SKM-1 treated with dmso at 0.1 percent for 144 hours (cell line): ENCODE data around the gene BPIFA1.

Experiments
- DNase-seq: peaks from one replicate; lab custom pipeline; 2025; ENCODE audit not compliant: unreplicated experiment; lab: John Stamatoyannopoulos, UW

The BPIFA1 gene

GRCh38 chr20:33235696-33236095 lies at the start of gene BPIFA1:
Gene BPIFA1, plus strand, starts transcription at chr20:33235996. Its CDS starts 1,716 bp downstream, at chr20:33237712.
- DNase-seq, result no peak

GRCh38 chr20:33187491-33187890 lies 48.3 kb upstream of the BPIFA1 start:
- DNase-seq, result no peak

GRCh38 chr20:33188421-33188820 lies 47.4 kb upstream of the BPIFA1 start:
- DNase-seq, result no peak

- DNase-seq, result no peak
Measured at GRCh38 chr20:33191484-33191883, 44.3 kb upstream of the BPIFA1 start.

GRCh38 chr20:33191955-33192354 lies 43.8 kb upstream of the BPIFA1 start:
- DNase-seq, result no peak

GRCh38 chr20:33192912-33193501 lies 42.8 kb upstream of the BPIFA1 start:
- DNase-seq, result no peak

GRCh38 chr20:33199026-33199425 lies 36.8 kb upstream of the BPIFA1 start:
- no peak for DNase-seq

GRCh38 chr20:33202451-33202850 lies 33.3 kb upstream of the BPIFA1 start:
- DNase-seq, result no peak

GRCh38 chr20:33203444-33203843 lies 32.4 kb upstream of the BPIFA1 start:
- DNase-seq, result no peak

GRCh38 chr20:33209789-33210188 lies 26.0 kb upstream of the BPIFA1 start:
- no peak for DNase-seq

- DNase-seq, result no peak
Measured at GRCh38 chr20:33210371-33210770, 25.4 kb upstream of the BPIFA1 start.

- no peak for DNase-seq
Measured at GRCh38 chr20:33211817-33212424, 23.9 kb upstream of the BPIFA1 start.

- no peak for DNase-seq
Measured at GRCh38 chr20:33217052-33217451, 18.7 kb upstream of the BPIFA1 start, which contains the start of gene BPIFA3. Gene BPIFA3, plus strand, starts transcription at chr20:33217352. Its CDS starts 185 bp downstream, at chr20:33217537.

GRCh38 chr20:33224399-33224798 lies 11.4 kb upstream of the BPIFA1 start:
- DNase-seq, result no peak

- DNase-seq, result no peak
Measured at GRCh38 chr20:33229843-33230242, 6.0 kb upstream of the BPIFA1 start.

- no peak for DNase-seq
Measured at GRCh38 chr20:33231237-33231636, 4.6 kb upstream of the BPIFA1 start.

- DNase-seq, result no peak
Measured at GRCh38 chr20:33232486-33233072, 3.2 kb upstream of the BPIFA1 start.

GRCh38 chr20:33233129-33233774 lies 2.5 kb upstream of the BPIFA1 start:
- DNase-seq, result no peak

GRCh38 chr20:33234050-33234449 lies 1.7 kb upstream of the BPIFA1 start:
- DNase-seq, result no peak

GRCh38 chr20:33236351-33236750 lies 555 bp downstream of the BPIFA1 start:
- no peak for DNase-seq

GRCh38 chr20:33237989-33238388 lies 2.2 kb downstream of the BPIFA1 start:
- DNase-seq, result no peak

GRCh38 chr20:33239418-33239817 lies 3.6 kb downstream of the BPIFA1 start:
- no peak for DNase-seq
